Islet precursor cell (in vitro differentiated cells): Measurements from ENCODE around the gene IFT25.

Source experiments
- DNase-seq: peaks from one replicate; pipeline ENCODE4 v3.0.0-alpha.2; 2018

Gene IFT25

GRCh38 chr1:53927376-53927881 lies 18.1 kb downstream of the IFT25 start:
- no peak for DNase-seq

GRCh38 chr1:53919675-53920066 lies 25.8 kb downstream of the IFT25 start:
- no peak for DNase-seq

- no peak for DNase-seq
These were observed 27.2 kb downstream of the IFT25 start for GRCh38 chr1:53918343-53918742.

- DNase-seq = no peak
These were observed 32.0 kb downstream of the IFT25 start for GRCh38 chr1:53913352-53914033.

GRCh38 chr1:53911442-53911841 lies 34.1 kb downstream of the IFT25 start:
- DNase-seq = no peak

GRCh38 chr1:53909946-53910345 lies 35.6 kb downstream of the IFT25 start:
- DNase-seq = no peak

- no peak for DNase-seq
These were observed 39.4 kb downstream of the IFT25 start for GRCh38 chr1:53906121-53906520.

GRCh38 chr1:53905509-53905908 lies 40.0 kb downstream of the IFT25 start:
- DNase-seq = no peak

GRCh38 chr1:53902235-53903138 lies 43.0 kb downstream of the IFT25 start:
- DNase-seq = no peak

GRCh38 chr1:53899708-53900107 lies 45.8 kb downstream of the IFT25 start:
- no peak for DNase-seq

- DNase-seq = no peak
These were observed 46.3 kb downstream of the IFT25 start for GRCh38 chr1:53899206-53899628.

GRCh38 chr1:53896635-53897229 lies 48.8 kb downstream of the IFT25 start:
- DNase-seq = no peak

- DNase-seq = no peak
These were observed 50.1 kb downstream of the IFT25 start for GRCh38 chr1:53895421-53895820.

- DNase-seq = no peak
These were observed 50.9 kb downstream of the IFT25 start for GRCh38 chr1:53894644-53895043.

GRCh38 chr1:53893999-53894636 lies 51.4 kb downstream of the IFT25 start, which contains the start of gene DIO1:
Gene DIO1, plus strand, starts transcription at chr1:53894187. Its CDS starts 24 bp downstream, at chr1:53894211.
- DNase-seq = no peak

- DNase-seq = no peak
These were observed 52.6 kb downstream of the IFT25 start for GRCh38 chr1:53892911-53893310.

- DNase-seq = no peak
These were observed 53.8 kb downstream of the IFT25 start for GRCh38 chr1:53891678-53892077.

- DNase-seq = no peak
These were observed 54.5 kb downstream of the IFT25 start for GRCh38 chr1:53891018-53891417.

- DNase-seq = no peak
These were observed 55.0 kb downstream of the IFT25 start for GRCh38 chr1:53890522-53890941.

GRCh38 chr1:53889304-53890298 lies 55.9 kb downstream of the IFT25 start, which contains the start of gene YIPF1:
Gene YIPF1, minus strand, starts transcription at chr1:53889797. Its CDS starts 860 bp downstream, at chr1:53888937.
- peak; percentile 94 for DNase-seq

- no peak for DNase-seq
These were observed 56.8 kb downstream of the IFT25 start for GRCh38 chr1:53888681-53889080.
